K562 (cell line): ENCODE measurements around the gene PGM2L1. TPM values are rescaled to one million over a fixed set of nuclear protein-coding genes. Genes with fewer than 3 reads are reported as not detected.
"Not testable (repeated sequence)": the region's sequence is repeated elsewhere in the genome, so short reads cannot be mapped to it uniquely, and the experiment has no call there.

Source experiments
- ATAC-seq: fragments of 200-7000 bp; cut with Tn5 transposase; 3 replicates; pipeline ENCODE4 v1.9.1; 2020; ENCODE audit warnings: moderate library complexity
- BruUV-seq: library from RNA; stranded (reverse); fragments of 400-500 nt; replicated peaks from 2 replicates; lab custom pipeline; 2021; lab: Mats Ljungman, UMichigan
- CTCF ChIA-PET: fragments of 300-600 bp; formaldehyde crosslinking; extraction: SDS; loops from one replicate; lab custom pipeline; 2021; ENCODE audit warnings: low intra/inter-chr PET ratio; lab: Yijun Ruan, JAX
- POLR2A ChIA-PET: fragments of 300-600, 350-650 bp; sonication (Branson Sonifier 250); formaldehyde crosslinking; extraction: SDS; loops from one replicate; lab custom pipeline; 2021; ENCODE audit warnings: antibody characterized with exemption, inconsistent platforms; lab: Yijun Ruan, JAX
- DNase-seq, 4 experiments: peaks; one replicate each; pipeline versions ENCODE4 v3.0.0 to v3.0.0-alpha.2; 2011 to 2018; ENCODE audit warnings: low spot score in 3 of 4, mixed read lengths in 3 of 4; ENCODE audit errors: extremely low read depth in 1 of 4
- FAIRE-seq: peaks from 2 replicates; lab custom pipeline; 2011; peaks lifted over from hg19 to GRCh38; lab: Jason Lieb, UNC
- H2AFZ ChIP-seq: 2 replicates; pipeline ENCODE4 v1.6.0; 2011; ENCODE audit warnings: low read depth, low read length, control low read depth, inconsistent platforms
- H3K27ac ChIP-seq: fragments of 200-600 bp; 3 replicates; pipeline ENCODE4 v1.8.0; 2011; ENCODE audit warnings: low read depth, mild to moderate bottlenecking, control low read depth, inconsistent platforms, low read length, moderate library complexity, mixed read lengths; ENCODE audit errors: extremely low read depth
- H3K27me3 ChIP-seq, 2 experiments: fragments of 300-600 bp in 1 of 2; 2 replicates in 1 of 2; 3 replicates in 1 of 2; pipeline versions ENCODE4 v1.6.0 to v1.8.0; 2011; ENCODE audit warnings: inconsistent platforms in 2 of 2, low read length in 2 of 2, mild to moderate bottlenecking in 1 of 2, mixed read lengths in 1 of 2, moderate library complexity in 1 of 2; ENCODE audit not compliant: control insufficient read depth in 2 of 2, insufficient read depth in 2 of 2
- H3K36me3 ChIP-seq: fragments of 300-600 bp; 3 replicates; pipeline ENCODE4 v1.8.0; 2011; ENCODE audit warnings: mild to moderate bottlenecking, low read length, inconsistent platforms; ENCODE audit not compliant: control insufficient read depth, insufficient read depth
- H3K4me1 ChIP-seq, 2 experiments: fragments of 200-600 bp in 1 of 2; replicated peaks in 1 of 2; 2 replicates in 1 of 2; 3 replicates in 1 of 2; pipeline versions ENCODE4 v1.5.1 to v1.8.0; 2011; ENCODE audit warnings: inconsistent platforms in 2 of 2, low read length in 2 of 2, mild to moderate bottlenecking in 1 of 2, mixed read lengths in 1 of 2, moderate library complexity in 1 of 2; ENCODE audit not compliant: control insufficient read depth in 2 of 2, insufficient read depth in 2 of 2
- H3K4me2 ChIP-seq: 2 replicates; pipeline ENCODE4 v1.6.1; 2011; ENCODE audit warnings: low read length, control low read depth, inconsistent platforms, mixed read lengths; ENCODE audit not compliant: insufficient read depth
- H3K4me3 ChIP-seq: fragments of 200-600 bp; sonication (generic), shearing (Covaris generic); 2 replicates; pipeline ENCODE4 v1.5.1; 2016; ENCODE audit warnings: control low read depth, inconsistent platforms
- H3K79me2 ChIP-seq: fragments of 200-600 bp; 3 replicates; pipeline ENCODE4 v1.8.0; 2011; ENCODE audit warnings: low read length, inconsistent platforms; ENCODE audit not compliant: control insufficient read depth, insufficient read depth
- H3K9ac ChIP-seq, 2 experiments: 2 replicates each; pipeline versions ENCODE4 v1.6.0 to v1.6.1; 2011; ENCODE audit warnings: low read depth in 2 of 2, low read length in 2 of 2, control low read depth in 1 of 2, inconsistent platforms in 1 of 2, mild to moderate bottlenecking in 1 of 2, mixed read lengths in 1 of 2; ENCODE audit not compliant: insufficient read depth in 1 of 2
- H3K9me1 ChIP-seq: one replicate; pipeline ENCODE4 v1.6.0; 2011; ENCODE audit warnings: inconsistent platforms, mild to moderate bottlenecking, low read length, moderate library complexity; ENCODE audit not compliant: control insufficient read depth, insufficient read depth
- H3K9me3 ChIP-seq: replicated peaks from 2 replicates; pipeline ENCODE4 v1.5.1; 2011; ENCODE audit warnings: low read depth, low read length, inconsistent platforms; ENCODE audit not compliant: control insufficient read depth, insufficient read depth
- H4K20me1 ChIP-seq: replicated peaks from 2 replicates; pipeline ENCODE4 v1.6.1; 2011; ENCODE audit warnings: low read length, inconsistent platforms, mixed read lengths; ENCODE audit not compliant: control insufficient read depth, insufficient read depth
- NFIC ChIP-seq: fragments of 450-650 bp; IDR thresholded peaks from 2 replicates; pipeline ENCODE4 v1.6.1; 2017; ENCODE audit warnings: mild to moderate bottlenecking, inconsistent platforms
- RBM25 ChIP-seq: fragments of 200-400 bp; formaldehyde crosslinking; IDR thresholded peaks from 2 replicates; pipeline ENCODE4 v1.6.1; 2018; ENCODE audit warnings: low read length, low read depth, moderate library complexity; ENCODE audit not compliant: severe bottlenecking
- WGBS: fragments of 100-300 bp; shearing (Covaris generic); methylation state at CpG from one replicate; pipeline ENCODE4 v1.1.6; 2016; ENCODE audit warnings: low coverage, mixed read lengths; ENCODE audit not compliant: insufficient coverage; ENCODE audit errors: missing lambda C conversion rate; 5-methylcytosine and 5-hydroxymethylcytosine counted together
- in situ Hi-C: fragments of 300-500 bp; cut with MboI; formaldehyde crosslinking; loops from 4 replicates; pipeline ENCODE4 v1.15.0; 2018; ENCODE audit warnings: inconsistent platforms, mixed read lengths
- intact Hi-C: fragments of 100-400 bp; cut with micrococcal nuclease; formaldehyde crosslinking; loops from 2 replicates; pipeline ENCODE4 v1.14.2; 2022
- polyA plus RNA-seq, 8 experiments: library from polyadenylated mRNA; depleted of rRNA in 4 of 8; stranded (reverse) in 5 of 8; unstranded in 3 of 8; fragments of >200 nt; fragmentation: Nextera tagmentation in 2 of 8; fragmentation: Illumina TruSeq in 1 of 8; extraction: Ambion mirVana in 2 of 8; extraction: Trizol in 1 of 8; gene quantifications; 2 replicates each; pipeline versions ENCODE4 v1.2.1 to v1.2.3, GENCODE V29; 2011 to 2014; ENCODE audit warnings: inconsistent platforms in 1 of 8, missing spikeins in 1 of 8
- total RNA-seq, 7 experiments: library from RNA; depleted of rRNA in 6 of 7; stranded (reverse); fragments of >200 nt in 6 of 7; fragmentation: Illumina TruSeq in 2 of 7; extraction: Trizol in 2 of 7; gene quantifications; 2 replicates each; pipeline versions ENCODE4 v1.2.1 to v1.2.3, GENCODE V29; 2011 to 2021; ENCODE audit warnings: low replicate concordance in 1 of 7
- TF ChIP-seq, protein P1 (sequence below): fragments of 450-650 bp; formaldehyde crosslinking; conservative IDR thresholded peaks from 2 replicates; pipeline ENCODE4 v1.4.0; 2022; ENCODE audit warnings: mild to moderate bottlenecking, missing genetic modification characterization

PGM2L1 gene
- total and polyA plus RNA-seq, 9 of the 15 experiments (the other 6 are each of a cell fraction or from before 2014, with no cell fraction given), result 0.32 to 0.95 (median 0.63) TPM

DNA sequence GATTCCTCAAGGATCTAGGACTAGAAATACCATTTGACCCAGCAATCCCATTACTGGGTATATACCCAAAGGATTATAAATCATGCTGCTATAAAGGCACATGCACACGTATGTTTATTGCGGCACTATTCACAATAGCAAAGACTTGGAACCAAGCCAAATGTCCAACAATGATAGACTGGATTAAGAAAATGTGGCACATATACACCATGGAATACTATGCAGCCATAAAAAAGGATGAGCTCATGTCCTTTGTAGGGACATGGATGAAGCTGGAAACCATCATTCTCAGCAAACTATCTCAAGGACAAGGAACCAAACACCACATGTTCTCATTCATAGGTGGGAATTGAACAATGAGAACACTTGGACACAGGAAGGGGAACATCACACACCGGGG is 32.4 kb downstream of the PGM2L1 start:
- H3K79me2 ChIP-seq, DNase-seq, BruUV-seq, FAIRE-seq, ATAC-seq, in situ Hi-C loops, intact Hi-C loops, H4K20me1 ChIP-seq, H3K27me3 ChIP-seq, H3K4me3 ChIP-seq, H3K9ac ChIP-seq, H2AFZ ChIP-seq, H3K9me1 ChIP-seq, H3K4me1 ChIP-seq, H3K9me3 ChIP-seq, POLR2A ChIA-PET, H3K27ac ChIP-seq, H3K36me3 ChIP-seq, H3K4me2 ChIP-seq, CTCF ChIA-PET: not testable (repeated sequence)
- WGBS, result no CpG with 5 or more reads among the region's 3 CpGs
- TF ChIP-seq NFIC, result peak; percentile 62

DNA sequence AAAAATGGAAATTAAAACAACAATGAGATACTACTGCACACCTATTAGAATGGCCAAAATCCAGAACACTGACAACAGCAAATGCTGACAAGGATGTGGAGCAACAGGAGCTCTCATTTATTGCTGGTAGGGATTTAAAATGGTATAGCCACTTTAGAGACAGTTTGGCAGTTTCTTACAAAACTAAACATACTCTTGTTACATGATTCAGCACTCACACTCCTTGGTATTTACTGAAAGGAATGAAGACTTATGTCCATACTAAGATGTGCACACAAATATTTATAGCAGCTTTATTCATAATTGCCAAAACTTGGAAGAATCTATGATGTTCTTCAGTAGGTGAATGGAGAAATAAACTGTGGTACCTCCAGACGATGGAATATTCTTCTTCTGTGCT is 40.8 kb downstream of the PGM2L1 start:
- Histone ChIP-seq H3K4me1 (peaks cover 0 to 4% of the 10 kb centered on the region in 2 experiments; a peak in 1 of 5 replicates), H3K4me2 (no peak overlapping the region), H3K79me2 (no peaks in the 10 kb centered on the region), H3K4me3 (no peak overlapping the region), H3K27ac (no peak overlapping the region), H3K9ac (no peak overlapping the region), H4K20me1 (no peaks in the 10 kb centered on the region), H3K36me3 (no peaks in the 10 kb centered on the region), H3K9me3 (peaks cover 4% of the 10 kb centered on the region; the same call in 1 of the 2 replicates), H3K9me1 (no peaks in the 10 kb centered on the region), H3K27me3 (no peaks in the 10 kb centered on the region), H2AFZ (no peak overlapping the region)
- intact Hi-C loops (no loop called here), in situ Hi-C loops (no loop called here)
- no TSS peak for BruUV-seq
- FAIRE-seq (no peak), DNase-seq (no peak), ATAC-seq (no peak)
- ChIA-PET CTCF (no interaction called here), POLR2A (interaction anchor here (0.9 kb wide), 1 partner anchor 15 kb away, joined by 3 read pairs; no protein-coding TSS in a partner anchor)
- TF ChIP-seq RBM25, result peak; percentile 48
- TF ChIP-seq, protein P1, sequence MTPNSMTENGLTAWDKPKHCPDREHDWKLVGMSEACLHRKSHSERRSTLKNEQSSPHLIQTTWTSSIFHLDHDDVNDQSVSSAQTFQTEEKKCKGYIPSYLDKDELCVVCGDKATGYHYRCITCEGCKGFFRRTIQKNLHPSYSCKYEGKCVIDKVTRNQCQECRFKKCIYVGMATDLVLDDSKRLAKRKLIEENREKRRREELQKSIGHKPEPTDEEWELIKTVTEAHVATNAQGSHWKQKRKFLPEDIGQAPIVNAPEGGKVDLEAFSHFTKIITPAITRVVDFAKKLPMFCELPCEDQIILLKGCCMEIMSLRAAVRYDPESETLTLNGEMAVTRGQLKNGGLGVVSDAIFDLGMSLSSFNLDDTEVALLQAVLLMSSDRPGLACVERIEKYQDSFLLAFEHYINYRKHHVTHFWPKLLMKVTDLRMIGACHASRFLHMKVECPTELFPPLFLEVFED (CRISPR knock-in tag), result no peak
- WGBS, result 0% methylated on average over 1 of the region's 1 CpG
